Right lobe of liver (tissue), 6 donors: ENCODE results near the gene ELAC1. TPM values are rescaled to one million over a fixed set of nuclear protein-coding genes. Genes with fewer than 3 reads are reported as not detected.
"Not testable (repeated sequence)": the region's sequence is repeated elsewhere in the genome, so short reads cannot be mapped to it uniquely, and the experiment has no call there.

Experiments
- ATAC-seq, 4 donors: fragments of 200-7000 bp; cut with Tn5 transposase; one replicate each; pipeline ENCODE4 v1.9.1; 2020; ENCODE audit warnings: mild to moderate bottlenecking in 4 of 4, moderate library complexity in 4 of 4
- DNase-seq, 3 donors: peaks; one replicate each; pipeline ENCODE4 v3.0.0-alpha.2; 2020
- H3K27ac ChIP-seq, 3 donors: fragments of 200-600 bp; one replicate each; pipeline ENCODE4 v1.8.0; 2022
- H3K27me3 ChIP-seq, 2 donors: fragments of 200-600 bp; one replicate each; pipeline ENCODE4 v1.8.0; 2022
- H3K36me3 ChIP-seq, 4 donors: fragments of 200-600 bp; sonication (generic) in 1 of 4; one replicate each; pipeline versions ENCODE4 v1.5.1 to v1.8.0; 2017 to 2022; ENCODE audit warnings: control low read depth in 1 of 4
- H3K4me1 ChIP-seq, 4 donors: fragments of 200-600 bp; sonication (generic) in 1 of 4; one replicate each; pipeline versions ENCODE4 v1.5.1 to v1.8.0; 2017 to 2022; ENCODE audit warnings: control low read depth in 1 of 4
- H3K4me3 ChIP-seq, 3 donors: fragments of 200-600 bp; one replicate each; pipeline ENCODE4 v1.8.0; 2022
- H3K9me3 ChIP-seq, 4 donors: fragments of 200-600 bp; sonication (generic) in 1 of 4; one replicate each; pipeline versions ENCODE4 v1.5.1 to v1.8.0; 2017 to 2022; ENCODE audit warnings: control low read depth in 1 of 4
- POLR2A ChIP-seq: fragments of 450-650 bp; IDR thresholded peaks from one replicate; pipeline ENCODE4 v1.6.1; 2017; ENCODE audit warnings: antibody characterized with exemption, mild to moderate bottlenecking
- WGBS: methylation state at CpG from one replicate; pipeline ENCODE4 v1.1.6; 2018; ENCODE audit warnings: low coverage, low lambda C conversion rate; ENCODE audit not compliant: insufficient coverage; ENCODE audit errors: missing lambda C conversion rate; 5-methylcytosine and 5-hydroxymethylcytosine counted together
- intact Hi-C, 2 donors: fragments of 100-400 bp; cut with DNase I; formaldehyde crosslinking; loops; one replicate each; pipeline versions ENCODE4 v1.11.2 to v1.14.1; 2022
- total RNA-seq, 6 experiments: library from RNA; depleted of rRNA in 2 of 6; stranded (reverse); fragments of >200 nt in 2 of 6; fragmentation: NEBNext Ultra II Directional in 3 of 6; extraction: Animal tissue kit (Norgen Biotek cat#: 25700) in 3 of 6; gene quantifications; one replicate each; pipeline versions ENCODE4 v1.1.0 to v1.2.4, GENCODE V29; 2016 to 2023
- TF ChIP-seq, protein P1 (sequence below), 4 donors: fragments of 200-600 bp in 3 of 4; fragments of 450-650 bp in 1 of 4; IDR thresholded peaks; one replicate each; pipeline versions ENCODE4 v1.5.1 to v1.8.0; 2016 to 2022; ENCODE audit warnings: antibody characterized with exemption in 4 of 4, mild to moderate bottlenecking in 2 of 4
- donor health status: DM: no; HTN: yes; CAD: no.
- donor health status: DM: no; HTN: no; CAD: no.
- donor health status: DM: no; HTN: no; CAD: no.
- donor health status: DM: no; HTN: yes; CAD: no.
- donor health status: DM: no; HTN: yes; CAD: no.

Gene ELAC1
- total RNA-seq, 6 experiments from 2014 or later: 3.5 to 7.2 (median 4.4) TPM

DNA sequence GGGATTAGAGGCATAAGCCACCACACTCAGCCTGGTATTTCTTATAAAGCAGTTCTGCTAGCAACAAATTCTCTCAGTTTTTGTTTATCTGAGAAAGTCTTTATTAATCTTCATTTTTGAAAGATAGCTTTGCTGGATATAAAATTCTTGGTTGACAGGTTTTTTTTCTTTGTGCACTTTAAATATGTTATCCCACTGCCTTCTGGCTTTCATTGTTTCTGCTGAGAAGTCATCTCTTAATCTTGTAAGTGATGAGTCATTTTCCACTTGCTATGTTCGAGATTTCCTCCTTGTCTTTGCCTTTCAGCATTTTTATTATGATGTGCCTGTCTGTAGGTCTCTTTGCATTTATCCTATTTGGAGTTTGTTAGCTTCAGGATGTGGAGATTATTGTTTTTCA is 5.9 kb upstream of the ELAC1 start:
- Histone ChIP-seq H3K36me3 (no peaks in the 10 kb centered on the region), H3K27ac (no peak overlapping the region), H3K4me1 (no peaks in the 10 kb centered on the region), H3K9me3 (peaks cover 0 to 13% (median 3%) of the 10 kb centered on the region in 4 donors), H3K4me3 (no peak overlapping the region), H3K27me3 (no peaks in the 10 kb centered on the region)
- intact Hi-C loops: no loop called here
- no peak for ATAC-seq
- 57% methylated on average over 1 of the region's 1 CpG for WGBS
- TF ChIP-seq POLR2A: no peak
- TF ChIP-seq, protein P1, sequence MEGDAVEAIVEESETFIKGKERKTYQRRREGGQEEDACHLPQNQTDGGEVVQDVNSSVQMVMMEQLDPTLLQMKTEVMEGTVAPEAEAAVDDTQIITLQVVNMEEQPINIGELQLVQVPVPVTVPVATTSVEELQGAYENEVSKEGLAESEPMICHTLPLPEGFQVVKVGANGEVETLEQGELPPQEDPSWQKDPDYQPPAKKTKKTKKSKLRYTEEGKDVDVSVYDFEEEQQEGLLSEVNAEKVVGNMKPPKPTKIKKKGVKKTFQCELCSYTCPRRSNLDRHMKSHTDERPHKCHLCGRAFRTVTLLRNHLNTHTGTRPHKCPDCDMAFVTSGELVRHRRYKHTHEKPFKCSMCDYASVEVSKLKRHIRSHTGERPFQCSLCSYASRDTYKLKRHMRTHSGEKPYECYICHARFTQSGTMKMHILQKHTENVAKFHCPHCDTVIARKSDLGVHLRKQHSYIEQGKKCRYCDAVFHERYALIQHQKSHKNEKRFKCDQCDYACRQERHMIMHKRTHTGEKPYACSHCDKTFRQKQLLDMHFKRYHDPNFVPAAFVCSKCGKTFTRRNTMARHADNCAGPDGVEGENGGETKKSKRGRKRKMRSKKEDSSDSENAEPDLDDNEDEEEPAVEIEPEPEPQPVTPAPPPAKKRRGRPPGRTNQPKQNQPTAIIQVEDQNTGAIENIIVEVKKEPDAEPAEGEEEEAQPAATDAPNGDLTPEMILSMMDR (IDR thresholded peaks at IDR 0.05): no peak
- DNase-seq: no peak

DNA sequence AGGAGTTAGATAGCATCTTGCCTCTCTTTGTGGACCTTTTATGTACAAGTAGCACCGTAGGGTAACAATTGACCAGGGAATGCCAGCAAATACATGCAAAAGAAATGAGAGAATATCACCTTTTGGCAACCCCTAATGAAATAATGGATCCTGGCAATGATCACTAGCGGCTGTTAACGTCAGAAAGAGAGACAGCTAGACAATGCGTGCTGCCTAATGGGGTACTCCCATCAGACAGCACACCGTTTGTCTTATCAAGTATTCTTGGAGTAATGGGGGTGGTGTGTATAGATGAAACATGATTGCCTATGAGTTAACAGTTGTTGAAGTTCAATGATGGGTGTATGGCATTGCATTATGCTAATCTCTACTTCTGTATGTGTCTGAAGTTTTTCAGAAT is 1.6 kb downstream of the ELAC1 start:
- Histone ChIP-seq H3K27ac (peak overlapping the region in 1 of 3 donors; percentile 96), H3K4me1 (peaks cover 0 to 35% (median 16%) of the 10 kb centered on the region in 4 donors), H3K36me3 (peaks cover 0 to under 1% (median 0%) of the 10 kb centered on the region in 4 donors), H3K27me3 (no peaks in the 10 kb centered on the region), H3K4me3 (no peak overlapping the region), H3K9me3 (no peaks in the 10 kb centered on the region)
- DNase-seq (no peak), ATAC-seq (no peak)
- 51% methylated on average over 5 of the region's 5 CpGs for WGBS
- intact Hi-C loops: no loop called here
- TF ChIP-seq, protein P1 (IDR thresholded peaks at IDR 0.05): no peak
- TF ChIP-seq POLR2A: no peak

DNA sequence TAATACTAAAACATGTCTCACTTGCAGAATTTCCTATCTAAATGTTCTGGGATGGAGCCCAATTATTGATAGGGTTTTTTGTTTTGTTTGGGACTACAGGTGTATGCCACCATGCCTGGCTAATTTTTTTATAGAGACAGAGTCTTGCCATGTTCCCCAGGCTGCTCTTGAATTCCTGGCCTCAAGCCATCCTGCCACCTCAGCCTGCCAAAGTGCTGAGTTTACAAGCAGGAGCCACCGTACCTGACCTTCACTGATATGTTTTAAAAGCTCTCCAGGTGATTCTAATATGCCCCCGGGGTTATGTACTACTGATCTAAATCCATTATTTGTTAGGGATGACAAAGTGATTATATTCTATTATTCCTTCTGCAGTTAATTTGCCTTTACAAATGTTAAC is 2.2 kb downstream of the ELAC1 start:
- peaks cover 0 to 6% (median under 1%) of the 10 kb centered on the region in 4 donors for H3K36me3 ChIP-seq
- no peak for TF ChIP-seq POLR2A
- TF ChIP-seq, protein P1 (IDR thresholded peaks at IDR 0.05): no peak
- peaks cover 0 to 35% (median 16%) of the 10 kb centered on the region in 4 donors for H3K4me1 ChIP-seq
- H3K9me3 ChIP-seq: no peaks in the 10 kb centered on the region
- H3K4me3 ChIP-seq: no peak overlapping the region
- intact Hi-C loops: loop anchor here (10.0 kb wide), 1 partner anchor 55 kb away; no protein-coding TSS in a partner anchor
- DNase-seq (peak; percentile 54 to 80 (median 71)), ATAC-seq (peak in 3 of 4 donors; percentile 5 to 15 (median 6))
- H3K27me3 ChIP-seq: no peaks in the 10 kb centered on the region
- WGBS: 28% methylated on average over 2 of the region's 2 CpGs
- no peak overlapping the region for H3K27ac ChIP-seq

DNA sequence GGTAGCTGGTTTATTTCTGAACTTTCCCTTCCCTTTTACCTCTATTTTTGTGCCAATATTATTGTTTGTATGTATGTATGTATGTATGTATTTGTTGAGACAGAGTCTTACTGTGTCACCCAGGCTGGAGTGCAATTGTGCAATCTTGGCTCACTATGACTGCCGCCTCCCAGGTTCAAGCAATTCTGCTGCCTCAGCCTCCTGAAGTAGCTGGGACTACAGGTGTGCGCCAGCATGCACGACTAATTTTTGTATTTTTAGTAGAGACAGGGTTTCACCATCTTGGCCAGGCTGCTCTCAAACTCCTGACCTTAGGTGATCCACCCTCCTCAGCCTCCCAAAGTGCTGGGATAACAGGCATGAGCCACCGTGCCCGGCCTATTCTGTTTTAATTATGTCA is 4.6 kb downstream of the ELAC1 start:
- Histone ChIP-seq H3K36me3 (peaks cover 0 to 17% (median 5%) of the 10 kb centered on the region in 4 donors), H3K27ac (peak overlapping the region; percentile 2 to 47 (median 11)), H3K4me1 (peaks cover 0 to 35% (median 16%) of the 10 kb centered on the region in 4 donors)
- not testable (repeated sequence) for H3K4me3 ChIP-seq, H3K9me3 ChIP-seq, H3K27me3 ChIP-seq
- ATAC-seq (peak in 3 of 4 donors; percentile 13 to 40 (median 20)), DNase-seq (peak in 2 of 3 donors; percentile 37 to 62)
- intact Hi-C loops: loop anchor here (10.0 kb wide), 1 partner anchor 52 kb away; no protein-coding TSS in a partner anchor
- whole genome bisulfite sequencing: 54% methylated on average over 5 of the region's 5 CpGs

DNA sequence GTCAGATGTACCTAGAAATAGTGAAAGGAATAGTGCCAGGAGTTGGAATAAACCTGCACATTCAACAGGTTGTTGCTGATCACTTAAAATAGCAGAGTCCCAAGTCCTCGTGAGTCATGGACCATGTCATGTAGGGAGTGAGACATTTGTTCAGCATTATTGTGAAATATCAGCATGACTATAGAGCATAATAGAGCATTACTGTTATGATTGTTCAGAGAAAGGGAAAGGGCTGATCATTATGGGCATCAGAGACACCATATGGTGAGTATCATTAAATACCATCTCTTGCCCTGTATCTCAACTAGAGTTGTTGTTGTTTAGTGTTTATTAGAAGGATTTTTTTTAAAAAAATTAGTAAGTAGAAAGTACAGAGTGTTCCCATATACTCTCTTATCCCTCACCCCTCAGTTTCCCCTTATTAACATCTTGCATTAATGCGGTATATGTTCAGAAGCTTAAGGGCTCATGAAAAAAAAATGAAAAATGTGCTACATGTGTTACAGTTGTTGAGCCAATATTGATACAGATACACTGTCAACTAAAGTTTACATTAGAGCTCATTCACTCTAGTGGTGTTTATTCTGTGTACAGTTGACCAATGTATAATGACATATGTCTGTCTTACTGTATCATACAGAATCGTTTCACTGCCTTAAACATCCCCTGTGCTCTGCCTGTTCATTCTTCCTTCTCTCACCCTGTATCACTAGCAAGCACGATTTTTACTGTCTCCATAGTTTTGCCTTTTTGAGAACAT is 5.7 kb downstream of the ELAC1 start:
- H3K27me3 ChIP-seq: no peaks in the 10 kb centered on the region
- H3K4me1 ChIP-seq: peaks cover 0 to 34% (median 15%) of the 10 kb centered on the region in 4 donors
- no peak overlapping the region for H3K4me3 ChIP-seq
- DNase-seq (peak in 1 of 3 donors; percentile 54), ATAC-seq (peak; percentile 78 to 93 (median 91))
- TF ChIP-seq, protein P1 (IDR thresholded peaks at IDR 0.05): no peak
- TF ChIP-seq POLR2A: no peak
- peaks cover 0 to 17% (median 6%) of the 10 kb centered on the region in 4 donors for H3K36me3 ChIP-seq
- intact Hi-C loops: loop anchor here (10.0 kb wide), 1 partner anchor 51 kb away; no protein-coding TSS in a partner anchor
- H3K27ac ChIP-seq: peak overlapping the region in 1 of 3 donors; percentile 47
- WGBS: 74% methylated on average over 4 of the region's 4 CpGs
- H3K9me3 ChIP-seq: no peaks in the 10 kb centered on the region
